Measurements from ENCODE around the gene RNF183. TPM values are rescaled to one million over a fixed set of nuclear protein-coding genes. Genes with fewer than 3 reads are reported as not detected.

RNF183 gene
- total RNA-seq, 4 donors from 2014 or later = not detected

DNA sequence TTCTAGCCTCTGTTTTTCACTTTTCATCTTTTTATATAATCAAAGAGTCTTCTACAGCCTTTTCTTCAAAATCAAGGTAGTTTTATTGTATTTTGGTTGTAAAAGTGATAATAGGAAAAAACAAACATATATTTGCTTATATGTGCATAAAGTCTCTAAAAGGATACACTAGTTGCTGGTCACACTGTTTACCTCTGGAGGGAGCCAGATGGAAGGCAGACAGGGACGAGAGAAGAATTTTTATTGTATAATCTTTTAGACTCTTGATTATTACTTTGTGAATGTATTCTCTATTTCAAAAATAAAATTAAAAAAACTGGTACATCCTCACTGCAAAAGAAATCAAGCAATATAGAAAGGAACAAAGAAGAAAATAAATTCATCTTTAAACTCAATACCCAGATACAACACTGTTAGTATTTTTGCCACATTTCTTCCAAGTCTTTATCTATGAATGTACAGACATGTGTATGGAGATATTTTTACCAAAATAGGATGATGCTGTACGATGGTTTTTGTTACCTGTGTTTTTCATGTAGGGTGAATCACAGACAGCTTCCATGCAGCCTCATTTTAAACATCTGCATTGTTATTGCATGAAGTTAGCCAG lies 6.1 kb upstream of the RNF183 start:
- H3K27me3 ChIP-seq = no peaks in the 10 kb centered on the region
- ATAC-seq = no peak
- H3K4me3 ChIP-seq = no peak overlapping the region
- intact Hi-C loops (cut with DNase I; ENCODE audit: low total_unique reads) = no loop called here
- H3K36me3 ChIP-seq = no peaks in the 10 kb centered on the region
- peaks cover 0 to 3% of the 10 kb centered on the region in 2 donors for H3K4me1 ChIP-seq
- TF ChIP-seq, protein P1, sequence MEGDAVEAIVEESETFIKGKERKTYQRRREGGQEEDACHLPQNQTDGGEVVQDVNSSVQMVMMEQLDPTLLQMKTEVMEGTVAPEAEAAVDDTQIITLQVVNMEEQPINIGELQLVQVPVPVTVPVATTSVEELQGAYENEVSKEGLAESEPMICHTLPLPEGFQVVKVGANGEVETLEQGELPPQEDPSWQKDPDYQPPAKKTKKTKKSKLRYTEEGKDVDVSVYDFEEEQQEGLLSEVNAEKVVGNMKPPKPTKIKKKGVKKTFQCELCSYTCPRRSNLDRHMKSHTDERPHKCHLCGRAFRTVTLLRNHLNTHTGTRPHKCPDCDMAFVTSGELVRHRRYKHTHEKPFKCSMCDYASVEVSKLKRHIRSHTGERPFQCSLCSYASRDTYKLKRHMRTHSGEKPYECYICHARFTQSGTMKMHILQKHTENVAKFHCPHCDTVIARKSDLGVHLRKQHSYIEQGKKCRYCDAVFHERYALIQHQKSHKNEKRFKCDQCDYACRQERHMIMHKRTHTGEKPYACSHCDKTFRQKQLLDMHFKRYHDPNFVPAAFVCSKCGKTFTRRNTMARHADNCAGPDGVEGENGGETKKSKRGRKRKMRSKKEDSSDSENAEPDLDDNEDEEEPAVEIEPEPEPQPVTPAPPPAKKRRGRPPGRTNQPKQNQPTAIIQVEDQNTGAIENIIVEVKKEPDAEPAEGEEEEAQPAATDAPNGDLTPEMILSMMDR (IDR thresholded peaks at IDR 0.05 in 4 of 5, conservative IDR thresholded peaks at IDR 0.05 in 1 of 5) = peak in 4 of 5 experiments; percentile 23 to 49 (median 33)
- no peak for TF ChIP-seq POLR2A (IDR thresholded peaks at IDR 0.05)
- H3K27ac ChIP-seq = no peak overlapping the region
- in situ Hi-C loops (cut with MboI; ENCODE audit: low sequenced_read_pairs in 4 of 4) = loop anchor here in 1 of 4 donors (25.0 kb wide), 1 partner anchor 353 kb away; no protein-coding TSS in a partner anchor
- no peaks in the 10 kb centered on the region for H3K9me3 ChIP-seq
- DNase-seq = no peak

GRCh38 chr9:113307396-113307975 lies 4.3 kb upstream of the RNF183 start:
- intact Hi-C loops (cut with DNase I; ENCODE audit: low total_unique reads) (no loop called here), in situ Hi-C loops (cut with MboI; ENCODE audit: low sequenced_read_pairs in 4 of 4) (loop anchor here in 1 of 4 donors (25.0 kb wide), 1 partner anchor 355 kb away; no protein-coding TSS in a partner anchor)
- no peak for ATAC-seq

GRCh38 chr9:113306566-113306965 lies 3.4 kb upstream of the RNF183 start:
- H3K4me3 ChIP-seq = no peak overlapping the region
- H3K27me3 ChIP-seq = peaks cover 0 to 3% (median 0%) of the 10 kb centered on the region in 3 donors
- no peak for ATAC-seq
- H3K36me3 ChIP-seq = no peaks in the 10 kb centered on the region
- intact Hi-C loops (cut with DNase I; ENCODE audit: low total_unique reads) (no loop called here), in situ Hi-C loops (cut with MboI; ENCODE audit: low sequenced_read_pairs in 4 of 4) (loop anchor here in 1 of 4 donors (25.0 kb wide), 1 partner anchor 356 kb away; no protein-coding TSS in a partner anchor)
- DNase-seq = no peak
- H3K9me3 ChIP-seq = no peaks in the 10 kb centered on the region
- H3K4me1 ChIP-seq = peaks cover 0 to 3% of the 10 kb centered on the region in 2 donors
- H3K27ac ChIP-seq = no peak overlapping the region
- no peak for TF ChIP-seq POLR2A (IDR thresholded peaks at IDR 0.05)
- TF ChIP-seq, protein P1 (IDR thresholded peaks at IDR 0.05 in 4 of 5, conservative IDR thresholded peaks at IDR 0.05 in 1 of 5) = no peak

More at GRCh38 chr9:113307396-113307975, 4.3 kb upstream of the RNF183 start:
- H3K27ac ChIP-seq = no peak overlapping the region
- H3K4me3 ChIP-seq = no peak overlapping the region
- no peaks in the 10 kb centered on the region for H3K9me3 ChIP-seq
- TF ChIP-seq, protein P1 (IDR thresholded peaks at IDR 0.05 in 4 of 5, conservative IDR thresholded peaks at IDR 0.05 in 1 of 5) = no peak
- no peak for TF ChIP-seq POLR2A (IDR thresholded peaks at IDR 0.05)
- no peaks in the 10 kb centered on the region for H3K36me3 ChIP-seq
- peaks cover 0 to 3% (median 0%) of the 10 kb centered on the region in 3 donors for H3K27me3 ChIP-seq
- no peak for DNase-seq
- H3K4me1 ChIP-seq = peaks cover 0 to 3% of the 10 kb centered on the region in 2 donors

GRCh38 chr9:113301548-113301947 lies 1.6 kb downstream of the RNF183 start:
- Histone ChIP-seq H3K4me1 (no peaks in the 10 kb centered on the region), H3K36me3 (no peaks in the 10 kb centered on the region), H3K27me3 (peaks cover 0 to 3% (median 0%) of the 10 kb centered on the region in 3 donors), H3K27ac (no peak overlapping the region), H3K9me3 (no peaks in the 10 kb centered on the region), H3K4me3 (no peak overlapping the region)
- intact Hi-C loops (cut with DNase I; ENCODE audit: low total_unique reads) (no loop called here), in situ Hi-C loops (cut with MboI; ENCODE audit: low sequenced_read_pairs in 4 of 4) (loop anchor here in 1 of 4 donors (25.0 kb wide), 1 partner anchor 361 kb away; no protein-coding TSS in a partner anchor)
- ATAC-seq = no peak
- no peak for DNase-seq
- TF ChIP-seq, protein P1 (IDR thresholded peaks at IDR 0.05 in 4 of 5, conservative IDR thresholded peaks at IDR 0.05 in 1 of 5) = no peak
- no peak for TF ChIP-seq POLR2A (IDR thresholded peaks at IDR 0.05)

Data from gastrocnemius medialis (tissue), 4 donors.